Subcutaneous adipose tissue (tissue), 4 donors: ENCODE measurements around the gene PRKG1. TPM values are rescaled to one million over a fixed set of nuclear protein-coding genes. Genes with fewer than 3 reads are reported as not detected.

ENCODE experiments used
- CTCF ChIP-seq: fragments of 450-650 bp; IDR thresholded peaks from one replicate; pipeline ENCODE4 v1.5.1; 2016; ENCODE audit warnings: low read depth, mild to moderate bottlenecking, control low read depth, antibody characterized with exemption, moderate library complexity
- total RNA-seq, 4 donors: library from RNA; depleted of rRNA; stranded (reverse); fragments of >200 nt; gene quantifications; one replicate each; pipeline ENCODE4 v1.1.0, GENCODE V29; 2016

Gene PRKG1
- total RNA-seq, 4 donors from 2014 or later = 7.6 to 17.2 (median 10.7) TPM

GRCh38 chr10:51112013-51112412 lies 37.7 kb downstream of the PRKG1 start:
- no peak for TF ChIP-seq CTCF

GRCh38 chr10:51113007-51113406 lies 38.7 kb downstream of the PRKG1 start:
- no peak for TF ChIP-seq CTCF

- TF ChIP-seq CTCF = no peak
These were observed 42.9 kb downstream of the PRKG1 start for GRCh38 chr10:51117053-51117660.

- no peak for TF ChIP-seq CTCF
These were observed 43.5 kb downstream of the PRKG1 start for GRCh38 chr10:51117794-51118193.

- TF ChIP-seq CTCF = no peak
These were observed 45.2 kb downstream of the PRKG1 start for GRCh38 chr10:51119441-51119840.

- no peak for TF ChIP-seq CTCF
These were observed 47.6 kb downstream of the PRKG1 start for GRCh38 chr10:51121861-51122260.

GRCh38 chr10:51124852-51125251 lies 50.6 kb downstream of the PRKG1 start:
- no peak for TF ChIP-seq CTCF
